ENCODE measurements around the gene DPT.

The DPT gene

DNA sequence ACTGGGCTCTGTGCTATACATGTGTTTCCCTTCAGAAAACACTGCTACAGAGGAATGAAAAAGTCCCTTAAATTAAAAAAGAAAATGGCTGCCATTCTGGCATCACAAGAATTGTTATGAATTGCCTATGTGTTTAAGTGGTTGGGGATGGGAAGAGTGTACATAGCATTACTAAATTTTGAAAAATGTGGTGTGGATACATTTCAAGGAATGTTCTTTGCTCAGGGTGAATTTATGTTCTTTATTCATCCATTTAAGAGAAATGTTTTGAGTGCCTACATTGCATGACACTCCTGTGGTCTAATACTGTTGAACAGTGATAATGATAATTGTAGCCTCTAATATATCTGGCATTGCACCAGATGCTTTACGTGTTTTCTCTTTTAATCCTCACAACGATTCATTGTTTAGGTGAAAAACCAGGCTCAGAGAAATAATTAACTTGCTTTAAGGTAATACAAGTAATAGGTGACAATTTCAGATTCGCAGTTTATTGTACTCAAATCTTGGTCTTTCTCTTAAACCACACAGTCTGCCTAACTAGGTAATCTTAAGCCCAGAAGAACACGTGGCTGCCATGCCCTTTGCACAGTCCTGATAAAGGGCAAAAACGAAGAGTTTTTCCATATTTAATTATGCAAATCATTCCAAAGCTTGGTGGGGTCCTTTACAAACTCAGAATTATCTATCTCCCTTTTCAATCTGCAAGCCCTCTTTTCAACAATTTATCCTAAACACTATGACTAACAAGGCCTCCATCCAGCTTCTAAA, 31.5 kb downstream of the DPT start:
- DNase-seq = no peak

GRCh38 chr1:168696125-168696760, 32.8 kb downstream of the DPT start:
- no peak for DNase-seq

DNA sequence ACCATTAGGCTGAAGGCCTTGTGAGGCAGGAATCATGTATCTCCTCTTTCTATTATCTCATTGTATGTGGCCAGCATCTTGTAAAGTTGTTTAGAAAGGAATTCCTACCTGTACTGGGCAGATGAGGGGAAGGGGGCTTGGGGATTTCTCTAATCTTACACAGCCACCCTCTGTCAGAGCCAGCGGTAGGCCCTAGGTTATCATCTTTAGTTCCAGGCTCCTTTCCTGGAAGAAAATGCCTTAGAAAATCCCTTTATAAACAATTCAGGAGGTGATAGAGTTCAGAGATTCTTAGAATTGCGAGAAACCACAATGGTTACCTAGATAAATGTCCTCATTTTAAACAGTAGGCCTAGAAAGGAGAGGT, 35.2 kb downstream of the DPT start:
- DNase-seq = no peak

DNA sequence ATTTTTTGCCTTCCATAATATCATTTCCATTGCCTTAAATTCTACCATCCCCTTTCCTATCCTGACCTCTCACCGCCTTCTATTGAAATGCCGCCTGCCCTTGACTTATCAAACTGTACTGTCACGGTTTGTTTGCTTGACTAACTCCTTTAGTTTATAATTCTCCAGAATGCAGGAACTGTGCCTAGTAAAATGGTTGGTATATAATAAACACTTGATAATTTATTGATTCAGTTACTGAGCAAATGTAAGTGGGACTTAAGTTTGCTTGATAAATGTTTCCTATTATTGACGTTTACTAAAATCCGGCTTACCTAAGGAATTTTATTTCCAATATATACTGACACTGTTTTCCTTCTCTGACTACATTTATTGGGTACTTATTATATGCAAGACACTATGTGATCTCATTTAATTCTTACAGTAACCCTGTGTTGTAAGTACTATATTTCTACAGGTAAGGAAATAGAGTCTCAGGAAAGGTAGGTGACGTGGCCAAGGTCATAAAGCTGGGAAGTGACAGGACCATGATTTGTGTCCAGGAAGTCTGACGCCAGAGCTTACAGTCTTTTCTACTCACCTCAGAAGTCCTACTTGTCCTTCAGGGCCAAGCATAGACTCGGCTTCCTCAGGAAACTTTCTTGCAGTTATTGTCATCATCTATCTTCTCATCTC, 35.7 kb downstream of the DPT start:
- DNase-seq = no peak

DNA sequence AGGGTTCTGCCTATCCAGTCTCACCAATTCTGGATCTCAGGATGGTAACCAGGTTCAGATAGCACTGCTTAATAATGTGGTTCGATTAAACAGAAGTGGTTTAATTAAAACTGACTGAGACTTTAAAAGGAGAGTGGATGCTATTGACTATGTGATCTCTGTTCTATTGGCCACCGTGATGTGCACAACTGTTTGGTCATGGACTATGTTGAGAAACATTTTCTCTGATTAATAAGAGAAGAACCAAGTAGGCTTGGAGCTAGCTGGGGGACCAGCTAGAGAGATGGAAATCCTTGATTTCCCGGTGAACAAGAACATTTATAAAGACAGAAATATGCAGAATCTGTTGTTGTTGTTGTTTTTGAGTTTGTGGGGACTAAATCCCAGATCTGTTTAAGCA, 36.5 kb downstream of the DPT start:
- DNase-seq = no peak

DNA sequence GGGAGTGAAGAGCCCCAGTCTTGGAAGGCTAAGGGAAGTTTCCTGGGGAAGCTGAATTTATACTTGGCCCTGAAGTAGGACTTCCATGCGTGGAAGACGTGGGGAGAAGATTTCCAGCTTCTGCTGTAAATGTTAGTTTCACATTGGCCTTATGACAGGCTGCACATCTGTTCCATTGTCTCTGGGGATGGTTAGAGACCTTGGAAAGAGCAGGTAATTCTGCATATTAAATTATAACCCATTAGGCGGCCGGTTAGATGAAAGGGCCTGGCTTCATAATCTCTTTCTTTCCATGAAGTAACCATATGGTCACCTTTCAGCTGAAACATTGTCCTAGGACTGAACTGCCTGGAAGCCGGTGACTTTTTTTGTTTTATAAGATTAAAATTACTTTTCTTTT, 37.5 kb downstream of the DPT start:
- DNase-seq = peak; percentile 74

DNA sequence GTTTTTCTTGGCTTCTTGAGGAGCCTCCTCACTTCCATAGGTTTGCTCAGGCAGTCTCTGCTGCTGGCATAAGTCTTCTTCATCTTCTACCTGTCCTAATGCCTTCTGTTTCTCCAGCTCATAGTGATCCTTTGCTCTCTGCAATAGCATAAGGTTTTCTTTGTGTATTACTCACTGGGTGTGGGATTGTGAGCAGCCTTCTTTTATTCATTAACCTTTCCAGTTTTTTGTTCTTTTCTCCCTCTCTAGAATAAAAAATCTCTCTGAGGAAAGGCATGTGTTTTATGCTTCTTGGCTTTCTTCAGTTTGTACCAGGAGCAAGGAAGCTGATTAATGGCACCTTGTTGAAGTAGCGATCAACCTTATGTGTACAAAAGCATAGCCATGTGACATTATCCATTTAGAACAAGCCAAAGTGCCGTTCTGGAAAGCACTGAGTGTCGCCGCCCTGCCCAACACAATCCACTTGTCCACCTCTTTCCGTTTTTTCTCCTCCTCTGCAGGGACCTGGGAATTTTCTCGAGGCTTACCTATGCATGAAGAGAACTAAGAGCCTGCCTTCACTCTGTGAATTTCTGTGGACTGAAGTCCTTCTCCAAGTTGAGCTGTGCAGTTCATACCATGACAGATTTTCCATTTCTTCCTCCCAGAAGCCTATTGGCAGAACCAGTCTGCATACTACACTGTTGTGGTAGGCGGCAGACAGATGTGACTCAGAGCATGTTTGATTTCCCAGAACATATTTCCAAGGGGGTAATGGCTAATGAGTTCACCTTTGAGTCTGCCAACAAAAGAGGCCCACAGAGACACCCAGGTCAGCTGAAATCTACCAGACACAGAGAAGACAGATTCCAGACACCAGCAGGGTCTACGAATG, 39.0 kb downstream of the DPT start:
- DNase-seq = peak; percentile 37

GRCh38 chr1:168689327-168689657, 39.7 kb downstream of the DPT start:
- no peak for DNase-seq

GRCh38 chr1:168688644-168689326, 40.2 kb downstream of the DPT start:
- DNase-seq = peak; percentile 18

- DNase-seq = no peak
Observed at GRCh38 chr1:168687816-168688215, 41.2 kb downstream of the DPT start.

- DNase-seq = no peak
Observed at GRCh38 chr1:168686666-168687065, 42.3 kb downstream of the DPT start.

GRCh38 chr1:168683871-168684270, 45.1 kb downstream of the DPT start:
- DNase-seq = no peak

- DNase-seq = no peak
Observed at GRCh38 chr1:168676861-168677260, 52.1 kb downstream of the DPT start.

GRCh38 chr1:168676029-168676812, 52.8 kb downstream of the DPT start:
- DNase-seq = no peak

DNA sequence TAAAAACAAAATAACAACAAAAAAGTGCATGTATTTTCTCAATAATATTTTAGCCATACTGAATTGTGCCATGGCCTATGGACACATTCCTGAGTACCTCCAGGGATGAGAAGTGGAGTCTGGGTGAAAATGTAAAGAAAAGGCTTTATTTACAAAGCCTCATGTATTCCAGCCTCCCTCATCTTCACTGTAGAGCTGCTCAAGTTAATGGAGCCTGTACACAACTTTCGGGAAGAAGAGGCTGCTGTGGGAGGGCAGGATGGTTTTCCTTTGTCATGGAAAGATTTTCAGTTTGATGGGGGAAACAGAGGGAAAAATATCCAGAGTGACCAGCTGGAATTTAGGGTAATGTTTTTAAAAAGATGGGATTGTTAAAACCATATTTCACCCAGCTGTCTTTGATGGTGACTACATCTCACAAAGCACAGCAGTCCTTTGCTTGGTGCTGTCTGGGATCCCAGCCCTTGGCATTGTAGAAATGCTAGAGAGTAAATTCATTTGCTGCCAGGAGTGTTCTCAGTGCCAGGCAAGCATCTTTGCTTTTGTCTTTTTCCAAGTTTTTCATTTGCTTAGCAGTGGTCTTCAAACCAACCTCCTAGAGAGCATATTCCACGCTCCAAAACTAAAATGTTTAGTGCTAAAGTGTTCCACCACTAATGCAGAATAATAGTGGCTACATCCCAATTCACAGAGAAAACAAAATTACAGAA, 54.9 kb downstream of the DPT start:
- DNase-seq = no peak

- DNase-seq = no peak
Observed at GRCh38 chr1:168672278-168672677, 56.7 kb downstream of the DPT start.

DNA sequence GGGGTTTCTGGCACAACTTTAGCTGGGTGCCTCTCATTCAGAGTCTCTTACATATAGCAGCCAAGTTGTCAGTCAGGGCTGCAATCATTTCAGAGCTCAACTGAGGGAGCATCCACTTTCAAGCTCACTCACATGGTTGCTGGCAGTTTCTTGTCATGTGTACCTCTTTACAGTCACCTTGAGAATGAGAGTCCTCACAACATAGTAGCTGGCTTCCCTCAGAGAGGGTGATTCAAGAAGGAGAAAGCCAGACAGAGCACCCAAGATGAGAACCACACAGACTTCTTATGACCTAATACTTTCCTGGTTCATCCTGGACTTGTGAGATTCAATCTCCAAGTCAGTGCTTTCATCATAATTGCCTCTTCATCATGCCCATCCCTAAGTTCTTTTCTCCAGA, 57.2 kb downstream of the DPT start:
- no peak for DNase-seq

DNA sequence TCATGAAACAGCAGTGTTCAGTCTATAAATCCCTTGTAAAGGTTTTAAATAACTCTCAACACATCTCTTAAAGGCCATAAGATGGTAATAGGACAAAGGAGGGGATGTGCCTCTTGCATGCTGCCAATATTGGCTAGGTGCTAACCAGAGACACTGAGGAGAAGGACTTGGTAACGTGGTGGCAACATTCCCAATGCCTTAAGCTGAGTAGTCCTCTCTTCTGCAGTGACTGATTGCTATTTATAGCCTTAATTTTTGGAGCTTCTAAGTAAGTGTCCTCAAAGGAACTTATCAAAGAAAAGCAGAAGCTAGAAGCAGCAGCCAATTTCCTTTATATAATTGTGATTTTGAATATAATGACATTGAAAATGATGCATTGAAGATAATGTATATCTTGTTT, 63.0 kb downstream of the DPT start:
- no peak for DNase-seq

DNA sequence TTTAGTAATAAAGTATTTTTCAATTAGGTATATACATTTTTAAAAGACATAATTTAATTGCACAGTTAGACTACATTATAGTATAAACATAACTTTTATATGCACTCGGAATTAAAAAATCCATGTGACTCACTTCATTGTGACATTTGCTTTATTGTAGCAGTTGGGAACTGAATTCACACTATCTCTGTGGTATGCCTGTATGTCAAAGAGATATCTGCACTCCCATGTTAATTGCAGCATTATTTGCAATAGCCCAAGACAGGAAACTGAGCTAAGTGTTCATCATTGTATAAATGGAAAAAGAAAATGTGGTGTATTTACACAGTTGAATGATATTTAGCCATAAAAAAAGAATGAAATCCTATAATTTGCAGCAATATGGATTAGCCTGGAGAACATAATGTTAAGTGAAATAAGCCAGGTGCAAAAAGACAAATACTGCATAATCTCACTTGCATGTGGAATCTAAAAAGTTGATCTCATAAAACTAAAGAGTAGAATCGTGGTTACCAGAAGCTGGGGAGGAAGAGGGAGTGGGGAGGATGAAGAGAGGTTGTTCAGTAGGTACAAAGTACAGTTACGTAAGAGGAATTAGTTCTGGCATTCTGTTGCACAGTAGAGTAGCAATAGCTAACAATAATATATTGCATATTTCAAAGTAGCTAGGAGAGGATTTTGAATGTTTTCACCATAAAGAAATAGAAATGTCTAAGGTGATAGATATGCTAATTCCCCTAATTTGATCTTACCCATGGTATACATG, 64.8 kb downstream of the DPT start:
- DNase-seq = no peak

GRCh38 chr1:168656485-168656884, 72.5 kb downstream of the DPT start:
- peak; percentile 73 for DNase-seq
